Sigmoid colon (tissue), 7 donors: ENCODE results near the gene LONRF3. TPM values are rescaled to one million over a fixed set of nuclear protein-coding genes. Genes with fewer than 3 reads are reported as not detected.

Experiments used
- DNase-seq: peaks from one replicate; pipeline ENCODE4 v3.0.0-alpha.2; 2019
- H3K27ac ChIP-seq, 4 donors: fragments of 200-600 bp; sonication (generic); one replicate each; pipeline ENCODE4 v1.5.1; 2016 to 2019; ENCODE audit warnings: mild to moderate bottlenecking in 1 of 4
- H3K27me3 ChIP-seq, 3 donors: fragments of 200-600 bp; sonication (generic); one replicate each; pipeline ENCODE4 v1.5.1; 2019; ENCODE audit warnings: mild to moderate bottlenecking in 1 of 3
- H3K36me3 ChIP-seq, 4 donors: fragments of 200-600 bp; sonication (generic); one replicate each; pipeline ENCODE4 v1.5.1; 2016 to 2019
- H3K4me1 ChIP-seq, 4 donors: fragments of 200-600 bp; sonication (generic); one replicate each; pipeline ENCODE4 v1.5.1; 2017 to 2019
- H3K4me3 ChIP-seq, 4 donors: fragments of 200-600 bp; sonication (generic); one replicate each; pipeline ENCODE4 v1.5.1; 2017 to 2019; ENCODE audit warnings: mild to moderate bottlenecking in 2 of 4, moderate library complexity in 1 of 4
- H3K9me3 ChIP-seq, 4 donors: fragments of 200-600 bp in 3 of 4; sonication (generic) in 3 of 4; one replicate each; pipeline versions ENCODE4 v1.5.1 to v1.6.1; 2013 to 2019
- CTCF ChIP-seq, 4 experiments: fragments of 450-650 bp in 3 of 4; fragments of 200-600 bp in 1 of 4; IDR thresholded peaks; one replicate each; pipeline ENCODE4 v1.5.1; 2016 to 2019; ENCODE audit warnings: antibody characterized with exemption in 4 of 4, mild to moderate bottlenecking in 3 of 4, moderate library complexity in 2 of 4
- EP300 ChIP-seq, 4 donors: sonication (generic); formaldehyde crosslinking; IDR thresholded peaks; one replicate each; pipeline ENCODE4 v1.6.1; 2017; ENCODE audit warnings: antibody characterized with exemption in 4 of 4
- POLR2A ChIP-seq, 2 donors: fragments of 450-650 bp; IDR thresholded peaks; one replicate each; pipeline ENCODE4 v1.6.1; 2016; ENCODE audit warnings: antibody characterized with exemption in 2 of 2, mild to moderate bottlenecking in 2 of 2, moderate library complexity in 2 of 2
- POLR2AphosphoS5 ChIP-seq, 4 donors: sonication (generic); formaldehyde crosslinking; IDR thresholded peaks; one replicate each; pipeline ENCODE4 v1.6.1; 2017; ENCODE audit warnings: antibody characterized with exemption in 4 of 4
- WGBS, 2 donors: extraction: QIAGEN DNeasy Blood & Tissue Kit; methylation state at CpG; one replicate each; pipeline ENCODE4 v1.1.7; 2013; 5-methylcytosine and 5-hydroxymethylcytosine counted together
- intact Hi-C: fragments of 100-400 bp; cut with DNase I; formaldehyde crosslinking; loops from one replicate; pipeline ENCODE4 v1.15.1; 2023
- polyA plus RNA-seq, 3 donors: library from polyadenylated mRNA; stranded (reverse); fragments of 200-250 nt; gene quantifications; one replicate each; pipeline ENCODE4 v1.2.3, GENCODE V29; 2013
- total RNA-seq, 4 donors: library from RNA; depleted of rRNA; stranded (reverse); fragments of >200 nt; gene quantifications; one replicate each; pipeline ENCODE4 v1.1.0, GENCODE V29; 2016
- donor health status: healthy with polysubstance abuse.
- donor health status: Bipolar disorder and iron deficiency.
- donor health status: healthy.

The LONRF3 gene
- total and polyA plus RNA-seq, 7 donors = 2.6 to 26.8 (median 14.4) TPM

- peaks cover 0 to 6% (median 0%) of the 10 kb centered on the region in 4 donors for H3K4me1 ChIP-seq
- no peak for DNase-seq
- H3K9me3 ChIP-seq = no peaks in the 10 kb centered on the region
- no peaks in the 10 kb centered on the region for H3K27me3 ChIP-seq
- 97% methylated on average over 3 of the region's 3 CpGs for WGBS, 2 donors
- TF ChIP-seq EP300 (IDR thresholded peaks at IDR 0.05) = no peak
- TF ChIP-seq POLR2A (IDR thresholded peaks at IDR 0.05) = no peak
- TF ChIP-seq CTCF (IDR thresholded peaks at IDR 0.05) = no peak
- no peak for TF ChIP-seq POLR2AphosphoS5 (IDR thresholded peaks at IDR 0.05)
- H3K36me3 ChIP-seq = peaks cover 0 to 27% (median 1%) of the 10 kb centered on the region in 4 donors
- intact Hi-C loops = loop anchor here (5.0 kb wide), 1 partner anchor 60 kb away; no protein-coding TSS in a partner anchor
- H3K4me3 ChIP-seq = no peak overlapping the region
- H3K27ac ChIP-seq = no peak overlapping the region
These were observed 32.9 kb downstream of the LONRF3 start for GRCh38 chrX:119007189-119007770.

GRCh38 chrX:119008110-119008744 lies 33.8 kb downstream of the LONRF3 start:
- no peak overlapping the region for H3K27ac ChIP-seq
- peaks cover 0 to 4% (median 0%) of the 10 kb centered on the region in 4 donors for H3K4me1 ChIP-seq
- TF ChIP-seq CTCF (IDR thresholded peaks at IDR 0.05) (peak in 2 of 4 experiments; percentile 30 to 41), POLR2AphosphoS5 (IDR thresholded peaks at IDR 0.05) (no peak), POLR2A (IDR thresholded peaks at IDR 0.05) (no peak), EP300 (IDR thresholded peaks at IDR 0.05) (no peak)
- DNase-seq = no peak
- intact Hi-C loops = loop anchor here (5.0 kb wide), 1 partner anchor 59 kb away; no protein-coding TSS in a partner anchor
- H3K4me3 ChIP-seq = no peak overlapping the region
- H3K9me3 ChIP-seq = no peaks in the 10 kb centered on the region
- no peaks in the 10 kb centered on the region for H3K27me3 ChIP-seq
- peaks cover 0 to 36% (median 5%) of the 10 kb centered on the region in 4 donors for H3K36me3 ChIP-seq
- 14 to 17% methylated on average over 3 of the region's 3 CpGs for WGBS, 2 donors

- TF ChIP-seq POLR2AphosphoS5 (IDR thresholded peaks at IDR 0.05) (no peak), CTCF (IDR thresholded peaks at IDR 0.05) (no peak), POLR2A (IDR thresholded peaks at IDR 0.05) (no peak), EP300 (IDR thresholded peaks at IDR 0.05) (no peak)
- intact Hi-C loops = loop anchor here (5.0 kb wide), 1 partner anchor 58 kb away; no protein-coding TSS in a partner anchor
- Histone ChIP-seq H3K4me3 (no peak overlapping the region), H3K36me3 (peaks cover 0 to 42% (median 6%) of the 10 kb centered on the region in 4 donors), H3K4me1 (no peaks in the 10 kb centered on the region), H3K9me3 (no peaks in the 10 kb centered on the region), H3K27ac (no peak overlapping the region), H3K27me3 (no peaks in the 10 kb centered on the region)
- WGBS, 2 donors = 93 to 97% methylated on average over 4 of the region's 4 CpGs
- DNase-seq = no peak
These were observed 34.7 kb downstream of the LONRF3 start for GRCh38 chrX:119009071-119009470.

- intact Hi-C loops = no loop called here
- H3K36me3 ChIP-seq = peaks cover 0 to 49% (median 6%) of the 10 kb centered on the region in 4 donors
- no peak for DNase-seq
- no peaks in the 10 kb centered on the region for H3K4me1 ChIP-seq
- no peak overlapping the region for H3K4me3 ChIP-seq
- H3K27ac ChIP-seq = no peak overlapping the region
- no peaks in the 10 kb centered on the region for H3K27me3 ChIP-seq
- H3K9me3 ChIP-seq = no peaks in the 10 kb centered on the region
- TF ChIP-seq POLR2A (IDR thresholded peaks at IDR 0.05) = no peak
- WGBS, 2 donors = 95 to 96% methylated on average over 5 of the region's 5 CpGs
These were observed 36.1 kb downstream of the LONRF3 start for GRCh38 chrX:119010491-119010890.

- no peak for DNase-seq
- TF ChIP-seq EP300 (IDR thresholded peaks at IDR 0.05) (no peak), POLR2A (IDR thresholded peaks at IDR 0.05) (no peak), POLR2AphosphoS5 (IDR thresholded peaks at IDR 0.05) (no peak), CTCF (IDR thresholded peaks at IDR 0.05) (no peak)
- H3K27ac ChIP-seq = no peak overlapping the region
- 97 to 100% methylated on average over 3 of the region's 3 CpGs for WGBS, 2 donors
- intact Hi-C loops = no loop called here
- peaks cover 0 to 60% (median 9%) of the 10 kb centered on the region in 4 donors for H3K36me3 ChIP-seq
- no peaks in the 10 kb centered on the region for H3K9me3 ChIP-seq
- H3K4me1 ChIP-seq = no peaks in the 10 kb centered on the region
- H3K27me3 ChIP-seq = no peaks in the 10 kb centered on the region
- no peak overlapping the region for H3K4me3 ChIP-seq
These were observed 38.7 kb downstream of the LONRF3 start for GRCh38 chrX:119013164-119013563.
